ENCODE data around the gene EYA2. TPM values are rescaled to one million over a fixed set of nuclear protein-coding genes. Genes with fewer than 3 reads are reported as not detected.

Gene EYA2
- total and polyA plus RNA-seq, 2 experiments from 2014 or later = 0.18 TPM; not detected in 1

DNA sequence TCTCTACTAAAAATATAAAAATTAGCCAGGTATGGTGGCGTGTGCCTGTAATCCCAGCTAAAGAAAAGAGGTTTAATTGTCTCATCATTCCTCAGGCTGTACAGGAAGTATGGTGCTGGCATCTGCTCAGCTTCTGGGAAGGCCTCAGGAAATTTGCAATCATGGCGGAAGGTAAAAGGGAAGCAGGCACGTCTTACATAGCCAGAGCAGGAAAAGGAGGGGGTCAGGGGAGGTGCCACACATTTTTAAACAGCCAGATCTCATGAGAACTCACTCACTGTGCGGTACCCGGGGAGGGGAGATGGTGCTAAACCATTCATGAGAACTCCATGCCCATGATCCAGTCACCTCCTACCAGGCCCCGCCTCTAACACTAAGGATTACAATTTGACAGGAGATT lies 191.7 kb downstream of the EYA2 start:
- Histone ChIP-seq H3K9me3 (ENCODE audit: low read depth) (no peaks in the 10 kb centered on the region), H3F3A (ENCODE audit: insufficient read depth) (no peaks in the 10 kb centered on the region), H3K9me2 (ENCODE audit: insufficient read depth) (no peaks in the 10 kb centered on the region), H3K36me3 (ENCODE audit: low read depth) (no peaks in the 10 kb centered on the region), H4K20me1 (ENCODE audit: insufficient read depth) (no peaks in the 10 kb centered on the region), H3K27me3 (replicated peaks; ENCODE audit: insufficient read depth) (no peaks in the 10 kb centered on the region), H3K4me2 (ENCODE audit: unreplicated experiment) (no peak overlapping the region), H3K79me2 (ENCODE audit: insufficient read depth) (no peaks in the 10 kb centered on the region), H2AFZ (no peak overlapping the region), H3K4me3 (no peak overlapping the region), H3K9ac (no peak overlapping the region), H3K4me1 (ENCODE audit: insufficient read depth) (no peaks in the 10 kb centered on the region), H3K27ac (no peak overlapping the region)
- TF ChIP-seq EZH2 (IDR thresholded peaks at IDR 0.05; ENCODE audit: insufficient read depth, poor library complexity, severe bottlenecking) (no peak), EZH2phosphoT487 (IDR thresholded peaks at IDR 0.05; ENCODE audit: insufficient read depth, low read depth) (no peak)
- 51 to 68% methylated on average over 6 of the region's 6 CpGs for WGBS, 2 experiments (ENCODE audit: low coverage in 1 of 2, low lambda C conversion rate in 2 of 2, missing lambda C conversion rate in 2 of 2)
- in situ Hi-C loops (cut with MboI) = no loop called here
- no peak for DNase-seq

DNA sequence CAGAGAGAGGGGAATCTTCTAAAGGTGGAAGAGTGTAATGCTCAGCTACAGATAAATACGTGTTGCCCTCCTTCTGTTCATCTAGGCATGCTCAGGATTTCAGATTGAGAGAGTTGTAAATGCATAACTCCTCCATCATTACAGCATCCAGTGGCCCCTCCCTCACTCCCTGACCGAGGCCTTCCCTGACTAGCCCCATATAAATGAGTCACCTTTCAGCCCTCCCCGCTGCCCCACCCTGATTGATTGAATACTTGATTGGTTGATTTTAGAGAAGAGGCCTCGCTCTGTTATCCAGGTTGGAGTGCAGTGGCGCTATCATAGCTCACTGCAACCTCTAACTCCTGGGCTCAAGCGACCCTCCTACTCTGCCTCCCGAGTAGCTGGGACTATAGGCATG lies 193.7 kb downstream of the EYA2 start:
- Histone ChIP-seq H3K27ac (no peak overlapping the region), H3K4me3 (no peak overlapping the region), H3K79me2 (ENCODE audit: insufficient read depth) (no peaks in the 10 kb centered on the region), H2AFZ (no peak overlapping the region), H3K4me2 (ENCODE audit: unreplicated experiment) (no peak overlapping the region), H3K9me2 (ENCODE audit: insufficient read depth) (no peaks in the 10 kb centered on the region), H3F3A (ENCODE audit: insufficient read depth) (no peaks in the 10 kb centered on the region), H4K20me1 (ENCODE audit: insufficient read depth) (no peaks in the 10 kb centered on the region), H3K9me3 (ENCODE audit: low read depth) (no peaks in the 10 kb centered on the region), H3K9ac (no peak overlapping the region), H3K4me1 (ENCODE audit: insufficient read depth) (no peaks in the 10 kb centered on the region), H3K36me3 (ENCODE audit: low read depth) (no peaks in the 10 kb centered on the region), H3K27me3 (replicated peaks; ENCODE audit: insufficient read depth) (no peaks in the 10 kb centered on the region)
- no peak for DNase-seq
- 83 to 88% methylated on average over 7 of the region's 7 CpGs for WGBS, 2 experiments (ENCODE audit: low coverage in 1 of 2, low lambda C conversion rate in 2 of 2, missing lambda C conversion rate in 2 of 2)
- in situ Hi-C loops (cut with MboI) = no loop called here
- TF ChIP-seq EZH2phosphoT487 (IDR thresholded peaks at IDR 0.05; ENCODE audit: insufficient read depth, low read depth) (no peak), EZH2 (IDR thresholded peaks at IDR 0.05; ENCODE audit: insufficient read depth, poor library complexity, severe bottlenecking) (no peak)

DNA sequence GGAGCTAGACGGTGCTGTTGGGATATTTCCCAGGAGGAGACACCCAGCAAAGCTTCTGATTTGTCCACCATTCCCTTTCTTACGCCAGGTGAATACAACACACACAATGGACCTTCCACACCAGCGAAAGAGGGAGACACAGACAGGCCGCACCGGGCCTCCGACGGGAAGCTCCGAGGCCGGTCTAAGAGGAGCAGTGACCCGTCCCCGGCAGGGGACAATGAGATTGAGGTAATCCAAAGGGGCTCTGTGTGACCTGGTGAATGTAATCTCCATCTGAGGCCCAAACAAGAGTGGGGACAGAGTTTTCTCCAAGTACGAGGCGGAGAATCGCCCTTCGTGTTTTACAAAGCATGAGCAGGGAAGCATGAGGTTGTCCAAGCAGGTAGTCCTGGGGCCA lies 194.5 kb downstream of the EYA2 start:
- no peaks in the 10 kb centered on the region for H3K27me3 ChIP-seq (replicated peaks; ENCODE audit: insufficient read depth)
- no peaks in the 10 kb centered on the region for H3K4me1 ChIP-seq (ENCODE audit: insufficient read depth)
- DNase-seq = no peak
- TF ChIP-seq EZH2phosphoT487 (IDR thresholded peaks at IDR 0.05; ENCODE audit: insufficient read depth, low read depth) = no peak
- no peak for TF ChIP-seq EZH2 (IDR thresholded peaks at IDR 0.05; ENCODE audit: insufficient read depth, poor library complexity, severe bottlenecking)
- 87 to 93% methylated on average over 15 of the region's 15 CpGs for WGBS, 2 experiments (ENCODE audit: low coverage in 1 of 2, low lambda C conversion rate in 2 of 2, missing lambda C conversion rate in 2 of 2)
- H3K79me2 ChIP-seq (ENCODE audit: insufficient read depth) = no peaks in the 10 kb centered on the region
- H3F3A ChIP-seq (ENCODE audit: insufficient read depth) = no peaks in the 10 kb centered on the region
- no peaks in the 10 kb centered on the region for H3K9me3 ChIP-seq (ENCODE audit: low read depth)
- no peaks in the 10 kb centered on the region for H3K9me2 ChIP-seq (ENCODE audit: insufficient read depth)
- no peaks in the 10 kb centered on the region for H3K36me3 ChIP-seq (ENCODE audit: low read depth)
- H3K4me2 ChIP-seq (ENCODE audit: unreplicated experiment) = no peak overlapping the region
- no peaks in the 10 kb centered on the region for H4K20me1 ChIP-seq (ENCODE audit: insufficient read depth)
- in situ Hi-C loops (cut with MboI) = no loop called here
- H3K9ac ChIP-seq = no peak overlapping the region
- no peak overlapping the region for H3K27ac ChIP-seq
- H3K4me3 ChIP-seq = no peak overlapping the region
- no peak overlapping the region for H2AFZ ChIP-seq

DNA sequence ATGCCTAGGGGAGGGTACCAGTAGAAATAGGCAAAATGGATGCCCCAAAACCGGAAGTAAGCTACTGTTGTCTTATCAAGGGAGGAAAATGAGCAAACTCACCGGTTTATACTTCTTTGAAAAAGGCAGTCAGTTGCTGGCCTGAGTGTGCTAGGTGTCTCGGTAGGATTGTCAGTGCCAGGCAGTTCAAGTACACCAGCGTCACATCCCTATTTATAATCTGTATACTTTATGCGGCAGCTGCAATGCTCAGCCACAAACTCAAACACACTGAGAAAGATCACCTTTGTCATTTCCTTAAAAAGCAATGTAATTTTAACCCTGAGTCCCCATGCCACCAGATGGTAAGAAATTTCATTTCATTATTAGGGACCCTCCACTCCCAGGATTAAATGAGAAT lies 196.2 kb downstream of the EYA2 start:
- no peak for TF ChIP-seq EZH2 (IDR thresholded peaks at IDR 0.05; ENCODE audit: insufficient read depth, poor library complexity, severe bottlenecking)
- TF ChIP-seq EZH2phosphoT487 (IDR thresholded peaks at IDR 0.05; ENCODE audit: insufficient read depth, low read depth) = no peak
- Histone ChIP-seq H3K9ac (no peak overlapping the region), H3K27ac (no peak overlapping the region), H3K27me3 (replicated peaks; ENCODE audit: insufficient read depth) (no peaks in the 10 kb centered on the region), H3K9me2 (ENCODE audit: insufficient read depth) (no peaks in the 10 kb centered on the region), H3K4me2 (ENCODE audit: unreplicated experiment) (no peak overlapping the region), H3K79me2 (ENCODE audit: insufficient read depth) (no peaks in the 10 kb centered on the region), H3F3A (ENCODE audit: insufficient read depth) (no peaks in the 10 kb centered on the region), H4K20me1 (ENCODE audit: insufficient read depth) (no peaks in the 10 kb centered on the region), H3K4me3 (no peak overlapping the region), H2AFZ (no peak overlapping the region), H3K36me3 (ENCODE audit: low read depth) (no peaks in the 10 kb centered on the region), H3K4me1 (ENCODE audit: insufficient read depth) (no peaks in the 10 kb centered on the region), H3K9me3 (ENCODE audit: low read depth) (peaks cover 2% of the 10 kb centered on the region)
- no peak for DNase-seq
- in situ Hi-C loops (cut with MboI) = no loop called here
- WGBS, 2 experiments (ENCODE audit: low coverage in 1 of 2, low lambda C conversion rate in 2 of 2, missing lambda C conversion rate in 2 of 2) = 81 to 82% methylated on average over 5 of the region's 5 CpGs

All from GM23248 (cell line).